Bronchial epithelial cell (primary cell): ENCODE results near the gene FAM89A. TPM values are rescaled to one million over a fixed set of nuclear protein-coding genes. Genes with fewer than 3 reads are reported as not detected.

Experiments used
- DNase-seq: peaks from one replicate; pipeline ENCODE4 v3.0.0-alpha.2; 2010; ENCODE audit warnings: low read depth
- FAIRE-seq: peaks from 2 replicates; lab custom pipeline; 2011; peaks lifted over from hg19 to GRCh38; lab: Jason Lieb, UNC
- H3K27me3 ChIP-seq: 2 replicates; pipeline ENCODE4 v1.5.1; 2011; ENCODE audit warnings: low read length; ENCODE audit not compliant: control insufficient read depth, insufficient read depth
- H3K36me3 ChIP-seq: 2 replicates; pipeline ENCODE4 v1.5.1; 2011; ENCODE audit warnings: low read length; ENCODE audit not compliant: control insufficient read depth, insufficient read depth
- H3K4me3 ChIP-seq: 2 replicates; pipeline ENCODE4 v1.5.1; 2011; ENCODE audit warnings: mild to moderate bottlenecking, low read depth, low read length, control low read depth
- total RNA-seq: library from RNA; depleted of rRNA; stranded (reverse); fragments of >200 nt; gene quantifications from 2 replicates; pipeline ENCODE4 v1.2.1, GENCODE V29; 2014
- TF ChIP-seq, protein P1 (sequence below): IDR thresholded peaks from 2 replicates; pipeline ENCODE4 v1.5.1; 2011; ENCODE audit warnings: mild to moderate bottlenecking, moderate library complexity, low read length, control low read depth, inconsistent platforms; ENCODE audit not compliant: insufficient read depth, severe bottlenecking

Gene FAM89A
- 8.6 and 10.8 TPM in 2 replicates for total RNA-seq

DNA sequence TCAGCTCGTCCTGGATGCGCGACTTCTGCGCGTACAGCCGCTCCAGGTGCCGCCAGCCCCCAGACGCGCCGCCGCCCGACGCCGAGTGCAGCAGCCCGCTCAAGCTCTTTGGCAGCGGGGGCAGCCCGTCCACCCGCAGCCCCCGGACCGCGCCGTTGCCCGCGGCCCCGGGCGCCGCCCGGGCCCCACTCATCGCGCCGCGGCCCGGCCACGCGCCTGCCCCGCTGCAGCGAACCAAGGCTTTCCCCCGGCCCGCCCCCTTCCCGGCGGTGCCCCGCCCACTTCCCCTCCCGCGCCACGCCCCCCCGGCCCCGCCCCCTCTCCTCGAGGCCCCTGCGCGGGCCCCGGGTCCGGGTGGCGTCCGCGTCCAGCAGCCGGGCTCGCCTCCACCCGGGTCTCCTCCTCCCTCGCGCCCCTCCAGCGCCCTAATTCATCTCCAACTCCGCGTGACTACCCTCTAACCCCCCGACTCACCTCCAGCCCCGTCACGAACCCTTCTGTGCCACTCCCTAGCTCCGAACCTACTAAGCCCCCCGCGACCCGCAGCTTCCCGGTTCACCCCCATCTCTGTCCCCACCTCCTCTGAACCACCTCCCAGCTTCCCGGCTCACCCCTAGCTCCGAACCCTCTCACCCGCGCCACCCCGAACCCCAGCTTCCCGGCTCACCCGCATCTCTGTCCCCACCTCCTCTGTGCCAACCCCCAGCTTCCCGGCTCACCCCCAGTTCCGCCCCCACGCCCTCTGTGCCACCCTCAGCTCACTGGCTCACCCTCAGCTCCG, at the start of gene FAM89A:
FAM89A (minus strand) TSS at position 236 of the 781 bp plus-strand sequence; CDS start at position 193, 43 bp downstream.
- Histone ChIP-seq H3K27me3 (no peaks in the 10 kb centered on the region), H3K36me3 (no peaks in the 10 kb centered on the region), H3K4me3 (peak within 1 kb of the TSS; percentile 70)
- DNase-seq (no peak), FAIRE-seq (no peak)
- TF ChIP-seq, protein P1, sequence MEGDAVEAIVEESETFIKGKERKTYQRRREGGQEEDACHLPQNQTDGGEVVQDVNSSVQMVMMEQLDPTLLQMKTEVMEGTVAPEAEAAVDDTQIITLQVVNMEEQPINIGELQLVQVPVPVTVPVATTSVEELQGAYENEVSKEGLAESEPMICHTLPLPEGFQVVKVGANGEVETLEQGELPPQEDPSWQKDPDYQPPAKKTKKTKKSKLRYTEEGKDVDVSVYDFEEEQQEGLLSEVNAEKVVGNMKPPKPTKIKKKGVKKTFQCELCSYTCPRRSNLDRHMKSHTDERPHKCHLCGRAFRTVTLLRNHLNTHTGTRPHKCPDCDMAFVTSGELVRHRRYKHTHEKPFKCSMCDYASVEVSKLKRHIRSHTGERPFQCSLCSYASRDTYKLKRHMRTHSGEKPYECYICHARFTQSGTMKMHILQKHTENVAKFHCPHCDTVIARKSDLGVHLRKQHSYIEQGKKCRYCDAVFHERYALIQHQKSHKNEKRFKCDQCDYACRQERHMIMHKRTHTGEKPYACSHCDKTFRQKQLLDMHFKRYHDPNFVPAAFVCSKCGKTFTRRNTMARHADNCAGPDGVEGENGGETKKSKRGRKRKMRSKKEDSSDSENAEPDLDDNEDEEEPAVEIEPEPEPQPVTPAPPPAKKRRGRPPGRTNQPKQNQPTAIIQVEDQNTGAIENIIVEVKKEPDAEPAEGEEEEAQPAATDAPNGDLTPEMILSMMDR, result no peak

GRCh38 chr1:231084353-231084752, 44.3 kb upstream of the FAM89A start:
- H3K27me3 ChIP-seq, result no peaks in the 10 kb centered on the region

GRCh38 chr1:231079163-231079562, 39.1 kb upstream of the FAM89A start:
- H3K27me3 ChIP-seq, result no peaks in the 10 kb centered on the region
- no peak for FAIRE-seq
- no peak for DNase-seq
- no peaks in the 10 kb centered on the region for H3K36me3 ChIP-seq
- TF ChIP-seq, protein P1, result no peak
- no peak overlapping the region for H3K4me3 ChIP-seq

More at GRCh38 chr1:231084353-231084752, 44.3 kb upstream of the FAM89A start:
- DNase-seq, result no peak
- TF ChIP-seq, protein P1, result no peak
- Histone ChIP-seq H3K4me3 (no peak overlapping the region), H3K36me3 (no peaks in the 10 kb centered on the region)
- FAIRE-seq, result no peak

GRCh38 chr1:231078250-231078649, 38.2 kb upstream of the FAM89A start:
- FAIRE-seq (no peak), DNase-seq (no peak)
- Histone ChIP-seq H3K36me3 (no peaks in the 10 kb centered on the region), H3K27me3 (no peaks in the 10 kb centered on the region), H3K4me3 (no peak overlapping the region)
- TF ChIP-seq, protein P1, result no peak

DNA sequence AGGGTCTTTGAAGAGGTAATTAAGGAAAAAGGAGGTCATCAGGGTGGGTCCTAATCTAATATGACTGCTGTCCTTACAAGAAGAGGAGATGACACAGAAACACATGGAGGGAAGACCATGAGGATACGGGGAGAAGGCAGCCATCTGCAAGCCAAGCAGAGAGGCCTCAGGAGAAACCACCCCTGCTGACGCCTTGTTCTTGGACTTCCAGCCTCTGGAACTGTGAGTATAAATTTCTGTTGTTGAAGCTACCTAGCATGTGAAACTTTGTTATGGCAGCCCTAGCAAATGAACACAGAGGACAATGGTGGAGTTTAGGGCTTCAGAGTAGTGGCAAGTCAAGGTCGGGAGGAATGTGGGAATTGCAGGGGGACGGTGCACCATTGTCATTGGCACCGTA, 36.7 kb upstream of the FAM89A start:
- Histone ChIP-seq H3K4me3 (no peak overlapping the region), H3K36me3 (no peaks in the 10 kb centered on the region), H3K27me3 (no peaks in the 10 kb centered on the region)
- TF ChIP-seq, protein P1, result no peak
- FAIRE-seq, result no peak
- DNase-seq, result no peak
